GM19438 (cell line): ENCODE data around the gene GABRG3.

ENCODE experiments used
- ATAC-seq: cut with Tn5 transposase; IDR thresholded peaks from one replicate; pipeline ENCODE4 v1.9.1; 2021; ENCODE audit warnings: low read depth; ENCODE audit not compliant: unreplicated experiment

GABRG3 gene

DNA sequence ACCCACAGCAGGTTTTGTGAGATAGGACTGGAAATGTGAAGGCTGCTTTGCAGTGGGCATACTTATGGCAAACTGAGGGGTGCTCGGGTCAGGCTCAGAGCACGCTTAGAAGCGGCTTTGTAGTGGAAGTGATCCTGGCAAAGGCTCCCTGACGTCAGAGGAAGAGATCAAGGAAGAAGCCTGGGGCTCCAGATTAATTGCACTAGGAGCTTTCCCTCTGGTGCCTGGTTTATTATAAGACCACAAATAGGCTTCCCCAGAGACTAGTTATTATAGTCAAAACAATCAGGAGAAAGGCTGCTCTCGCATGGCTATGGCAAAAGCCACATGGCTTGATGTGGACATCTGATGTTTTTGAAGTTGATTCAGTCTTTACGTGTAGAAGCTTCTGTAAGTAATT lies 515.1 kb downstream of the GABRG3 start:
- no peak for ATAC-seq

DNA sequence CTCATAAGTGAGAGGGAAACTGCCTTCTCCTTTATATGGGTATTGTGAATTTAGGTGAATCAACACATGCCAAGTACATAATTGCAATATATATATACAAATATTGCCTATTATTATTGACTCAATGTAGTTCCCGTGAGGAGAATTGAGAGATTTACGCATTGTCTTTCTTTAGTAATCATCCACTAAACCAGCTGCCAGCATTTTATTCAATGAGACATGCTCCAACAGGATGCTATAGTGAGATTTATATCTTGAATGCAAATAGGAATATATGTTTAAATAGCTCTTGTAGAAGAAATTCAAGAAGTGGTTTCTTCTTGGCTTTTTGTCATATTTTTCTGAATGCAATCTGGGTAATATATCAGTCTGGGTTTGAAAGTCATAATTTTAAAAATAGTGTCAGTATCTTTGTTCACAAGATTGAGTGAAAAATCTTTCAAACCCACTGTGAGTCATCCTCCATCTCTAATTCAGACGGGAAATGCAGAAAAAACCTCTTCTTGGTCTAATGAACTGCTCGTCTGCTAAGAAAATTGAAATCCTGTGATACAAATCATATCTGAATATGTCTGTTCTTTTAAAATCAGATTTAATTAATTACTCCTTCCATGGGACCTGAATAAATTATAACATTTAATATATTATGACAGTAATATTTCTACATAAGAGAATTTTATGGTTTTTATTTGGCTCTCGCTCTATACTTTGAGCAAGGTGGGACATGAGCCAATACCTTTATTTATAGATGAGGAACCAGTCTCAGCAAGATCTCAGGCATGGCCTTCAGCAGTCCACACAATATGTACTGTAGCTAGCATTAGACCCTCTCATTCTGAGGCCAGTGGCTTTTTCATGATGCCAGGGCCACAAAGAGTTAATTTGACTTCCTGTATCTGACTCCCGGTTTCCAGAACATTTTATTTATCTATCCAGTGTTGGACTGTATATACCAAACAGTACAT lies 516.0 kb downstream of the GABRG3 start:
- no peak for ATAC-seq

DNA sequence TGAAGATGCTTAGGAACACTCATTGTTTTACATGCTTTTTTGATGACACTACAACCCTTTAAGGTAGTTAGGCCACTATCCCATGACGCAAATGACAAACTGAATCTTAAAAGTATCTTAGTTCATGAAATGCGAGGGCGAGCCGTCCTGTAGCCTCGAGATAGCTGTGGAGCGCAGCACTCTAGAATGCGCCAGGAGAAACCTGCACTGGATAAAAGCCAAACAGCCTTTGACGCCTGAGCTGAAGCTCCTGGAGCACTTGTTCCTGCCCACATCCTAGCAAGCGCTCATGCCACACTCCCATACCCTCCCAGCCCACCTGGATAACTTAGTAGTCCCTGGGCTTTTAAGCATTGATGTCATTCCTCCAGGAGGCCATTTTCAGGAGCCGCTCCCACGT lies 516.9 kb downstream of the GABRG3 start:
- no peak for ATAC-seq

- ATAC-seq = no peak
These were observed 520.0 kb downstream of the GABRG3 start for GRCh38 chr15:27490867-27491595.

- no peak for ATAC-seq
These were observed 521.0 kb downstream of the GABRG3 start for GRCh38 chr15:27491666-27492621.

- ATAC-seq = no peak
These were observed 525.0 kb downstream of the GABRG3 start for GRCh38 chr15:27495963-27496459.

DNA sequence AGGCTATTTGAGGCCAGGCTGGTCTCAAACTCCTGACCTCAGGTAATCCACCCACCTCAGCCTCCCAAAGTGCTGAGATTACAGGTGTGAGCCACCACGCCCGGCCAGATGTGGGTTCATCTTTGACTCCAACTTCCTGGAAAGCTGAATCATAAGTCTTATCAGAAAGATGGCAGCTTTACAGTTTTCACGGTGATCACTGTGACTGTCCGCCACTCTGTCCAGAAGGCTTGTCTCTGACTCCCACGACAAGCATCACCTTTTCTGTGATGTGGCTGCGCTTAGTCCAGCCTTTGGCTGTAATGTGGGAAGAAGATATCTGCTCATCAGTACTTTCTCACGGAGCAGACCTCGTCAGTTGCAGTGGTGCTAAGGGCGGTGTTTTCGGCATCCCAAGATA lies 527.7 kb downstream of the GABRG3 start:
- no peak for ATAC-seq

- ATAC-seq = no peak
These were observed 528.2 kb downstream of the GABRG3 start for GRCh38 chr15:27499191-27499590.

DNA sequence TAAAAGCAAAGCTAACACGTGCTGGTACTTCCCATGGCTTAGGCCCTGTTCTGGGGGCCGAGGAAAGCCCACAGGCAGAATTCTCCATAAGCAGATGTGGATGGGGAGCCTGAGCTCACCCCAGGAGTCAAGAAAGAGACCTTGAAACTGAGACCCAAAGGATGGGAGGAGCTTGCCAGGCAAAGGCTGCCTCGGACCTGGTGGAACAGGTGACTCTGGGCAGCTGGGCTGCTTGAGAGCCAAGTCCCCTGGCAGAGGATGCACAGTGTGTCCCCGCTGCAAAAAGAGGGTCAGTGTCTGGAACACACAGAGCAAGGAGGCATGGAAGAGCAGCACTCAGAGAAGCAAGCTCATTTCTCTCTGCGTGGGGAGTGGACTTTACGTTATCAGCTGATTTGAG lies 528.7 kb downstream of the GABRG3 start:
- no peak for ATAC-seq

DNA sequence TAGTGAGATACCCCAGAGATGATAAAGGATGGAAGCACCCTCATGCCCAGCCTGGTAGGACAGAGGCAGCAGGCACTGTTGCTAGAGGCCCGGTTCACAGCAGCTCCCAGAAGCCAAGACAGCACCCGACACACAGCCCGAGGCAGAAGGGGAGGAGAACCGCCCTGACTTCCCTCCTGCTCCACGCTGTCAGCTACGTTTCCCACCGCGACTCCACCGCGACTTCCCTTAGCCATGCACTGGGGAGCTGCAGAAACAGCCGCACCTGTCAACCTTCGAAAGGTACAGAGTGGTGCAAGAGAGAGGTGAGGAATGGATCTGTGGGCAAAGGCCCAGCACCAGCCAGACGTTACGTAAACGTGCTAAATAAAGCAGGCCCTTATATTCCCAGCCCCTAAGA lies 529.2 kb downstream of the GABRG3 start:
- ATAC-seq = no peak

DNA sequence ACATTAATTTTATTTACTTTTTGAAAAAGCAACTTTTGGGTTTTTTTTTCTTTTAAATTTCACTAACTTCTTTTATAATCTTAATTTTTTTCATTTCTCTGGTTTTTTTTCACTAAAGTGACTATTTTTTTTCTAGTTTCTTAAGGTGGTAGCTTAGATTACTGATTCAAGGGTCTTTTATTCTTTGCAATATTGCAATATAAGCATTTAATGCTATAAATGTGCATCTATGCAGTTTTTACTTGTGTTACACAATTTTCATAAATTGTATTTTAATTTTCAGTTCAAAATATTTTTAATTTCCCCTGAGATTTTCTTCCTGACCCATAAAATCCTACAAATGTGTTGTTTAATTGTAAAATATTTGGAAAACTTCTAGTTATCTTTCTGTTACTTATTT lies 535.8 kb downstream of the GABRG3 start:
- ATAC-seq = no peak

- no peak for ATAC-seq
These were observed 538.0 kb downstream of the GABRG3 start for GRCh38 chr15:27509014-27509413.

- no peak for ATAC-seq
These were observed 541.5 kb downstream of the GABRG3 start for GRCh38 chr15:27512281-27513001.

DNA sequence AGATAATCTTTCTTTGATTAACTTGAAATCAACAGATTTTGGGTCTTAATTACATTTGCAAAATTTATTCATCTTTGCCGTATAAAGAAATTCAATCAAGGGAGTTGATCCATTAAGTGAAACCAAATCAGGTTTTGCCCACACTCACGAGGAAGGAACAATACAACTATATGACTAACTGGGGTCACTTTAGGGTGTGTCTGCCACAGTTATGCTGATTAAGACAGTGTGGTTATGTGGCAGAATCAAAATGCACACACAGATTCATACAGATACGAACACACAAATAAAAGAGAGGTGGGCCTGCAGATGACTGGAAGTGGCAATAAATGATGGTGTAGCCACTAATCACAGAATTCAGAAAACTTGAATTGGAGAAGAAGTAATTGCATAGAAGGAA lies 543.5 kb downstream of the GABRG3 start:
- no peak for ATAC-seq

DNA sequence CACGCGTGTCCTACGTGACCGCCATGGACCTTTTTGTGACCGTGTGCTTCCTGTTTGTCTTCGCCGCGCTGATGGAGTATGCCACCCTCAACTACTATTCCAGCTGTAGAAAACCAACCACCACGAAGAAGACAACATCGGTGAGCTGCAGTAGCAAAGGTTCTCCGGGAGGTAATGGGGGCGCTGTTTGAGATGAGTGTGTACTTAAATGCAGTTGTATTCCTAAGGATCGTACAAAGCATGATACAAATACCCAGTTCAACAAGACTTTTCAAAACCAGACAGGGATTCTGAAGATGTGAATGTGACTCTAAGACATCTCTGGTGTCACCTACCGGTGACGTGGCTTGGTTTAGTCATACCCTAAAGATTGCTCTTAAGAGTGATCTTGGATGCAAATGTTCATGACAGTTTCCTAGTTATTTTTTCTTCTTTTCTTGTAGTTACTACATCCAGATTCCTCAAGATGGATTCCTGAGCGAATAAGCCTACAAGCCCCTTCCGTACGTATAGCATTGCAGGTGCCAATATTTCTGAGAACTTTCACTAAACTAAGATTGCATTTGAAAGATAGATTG lies 556.6 kb downstream of the GABRG3 start:
- ATAC-seq = no peak

DNA sequence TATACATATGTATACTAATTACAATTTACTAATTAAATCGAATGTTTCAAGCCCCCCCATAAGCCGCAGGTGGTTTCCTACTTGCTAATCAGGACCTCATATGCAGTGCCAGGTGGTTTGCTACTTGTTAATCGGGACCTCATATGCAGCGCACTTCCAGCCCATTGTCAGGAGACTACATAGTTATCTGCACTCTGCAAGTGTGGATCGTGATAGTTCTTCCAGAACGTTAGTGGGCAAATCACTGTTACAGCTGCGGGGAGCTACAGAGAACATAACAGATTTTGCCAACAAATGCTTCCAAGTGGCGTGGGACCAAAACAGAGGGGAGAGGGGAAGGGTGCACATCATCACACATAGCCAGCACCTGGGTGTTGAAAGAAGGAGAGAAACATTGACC lies 558.4 kb downstream of the GABRG3 start:
- ATAC-seq = no peak

DNA sequence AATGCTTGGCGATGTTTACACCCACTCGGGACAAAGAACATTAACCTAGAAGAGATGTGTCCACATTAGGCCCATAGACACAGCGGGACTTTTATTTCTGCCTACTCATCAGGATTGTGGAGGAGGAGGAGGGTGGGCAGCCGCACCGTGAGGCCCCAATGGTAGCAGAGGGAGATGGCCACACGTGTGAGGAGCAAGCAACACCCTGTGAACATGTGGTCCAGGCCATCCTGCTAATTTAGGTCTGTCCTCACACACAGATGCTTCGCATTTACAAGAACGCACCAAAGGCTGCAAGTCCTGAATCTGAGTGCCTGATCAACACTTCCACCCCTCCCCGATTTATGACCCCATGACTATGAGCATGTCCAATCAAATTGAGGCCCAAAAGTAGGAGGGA lies 560.0 kb downstream of the GABRG3 start:
- no peak for ATAC-seq

DNA sequence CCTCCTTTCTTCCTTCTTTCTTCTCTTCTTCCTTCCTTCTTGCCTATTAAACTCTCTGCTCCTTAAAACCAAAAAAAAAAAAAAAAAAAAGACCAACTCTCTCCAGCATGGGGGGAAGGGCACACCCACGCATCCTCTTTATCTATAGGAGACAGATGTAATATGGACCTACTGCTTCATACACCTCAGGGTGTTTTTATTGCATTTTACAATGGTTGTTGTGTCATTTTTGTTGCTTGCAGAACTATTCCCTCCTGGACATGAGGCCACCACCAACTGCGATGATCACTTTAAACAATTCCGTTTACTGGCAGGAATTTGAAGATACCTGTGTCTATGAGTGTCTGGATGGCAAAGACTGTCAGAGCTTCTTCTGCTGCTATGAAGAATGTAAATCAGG lies 561.4 kb downstream of the GABRG3 start:
- no peak for ATAC-seq

- no peak for ATAC-seq
These were observed 564.6 kb downstream of the GABRG3 start for GRCh38 chr15:27535445-27536129.
